H54 (cell line): Measurements from ENCODE around the gene ITFG1.
A peak's percentile ranks its signal among the peaks of the same experiment; 100 is the strongest.
"Not testable (repeated sequence)": the region's sequence is repeated elsewhere in the genome, so short reads cannot be mapped to it uniquely, and the experiment has no call there.

Experiments
- DNase-seq: peaks from one replicate; pipeline ENCODE4 v3.0.0; 2011; ENCODE audit warnings: low spot score, mixed read lengths; ENCODE audit not compliant: insufficient read length
- FAIRE-seq: peaks from 3 replicates; lab custom pipeline; 2011; peaks lifted over from hg19 to GRCh38; lab: Jason Lieb, UNC
- POLR2A ChIP-seq: IDR thresholded peaks from 2 replicates; pipeline ENCODE4 v1.6.1; 2011; ENCODE audit warnings: low read depth, mild to moderate bottlenecking, low read length

Gene ITFG1

GRCh38 chr16:47196457-47196856 lies 264.4 kb downstream of the ITFG1 start:
- TF ChIP-seq POLR2A, result no peak
- DNase-seq (no peak), FAIRE-seq (no peak)

GRCh38 chr16:47182318-47182717 lies 278.5 kb downstream of the ITFG1 start:
- FAIRE-seq (no peak), DNase-seq (no peak)
- TF ChIP-seq POLR2A, result no peak

GRCh38 chr16:47181066-47181465 lies 279.8 kb downstream of the ITFG1 start:
- DNase-seq, FAIRE-seq: not testable (repeated sequence)

GRCh38 chr16:47180073-47180472 lies 280.8 kb downstream of the ITFG1 start:
- TF ChIP-seq POLR2A, result no peak
- no peak for DNase-seq
- no peak for FAIRE-seq

GRCh38 chr16:47175152-47175551 lies 285.7 kb downstream of the ITFG1 start:
- FAIRE-seq, result no peak

GRCh38 chr16:47162670-47163420 lies 298.0 kb downstream of the ITFG1 start:
- FAIRE-seq (no peak), DNase-seq (no peak)
- no peak for TF ChIP-seq POLR2A

More at GRCh38 chr16:47175152-47175551, 285.7 kb downstream of the ITFG1 start:
- DNase-seq, result no peak
- TF ChIP-seq POLR2A, result no peak

GRCh38 chr16:47161464-47161863 lies 299.4 kb downstream of the ITFG1 start:
- DNase-seq (no peak), FAIRE-seq (no peak)
- no peak for TF ChIP-seq POLR2A

GRCh38 chr16:47160422-47160821 lies 300.4 kb downstream of the ITFG1 start:
- no peak for TF ChIP-seq POLR2A
- DNase-seq (no peak), FAIRE-seq (no peak)

- DNase-seq, result no peak
- TF ChIP-seq POLR2A, result no peak
- no peak for FAIRE-seq
Observed at GRCh38 chr16:47158992-47159391, 301.9 kb downstream of the ITFG1 start.

GRCh38 chr16:47156680-47157215 lies 304.1 kb downstream of the ITFG1 start:
- DNase-seq (no peak), FAIRE-seq (no peak)
- no peak for TF ChIP-seq POLR2A

GRCh38 chr16:47152501-47152900 lies 308.4 kb downstream of the ITFG1 start:
- FAIRE-seq, DNase-seq: not testable (repeated sequence)

- FAIRE-seq, result no peak
- TF ChIP-seq POLR2A, result no peak
- DNase-seq, result no peak
Observed at GRCh38 chr16:47150067-47150466, 310.8 kb downstream of the ITFG1 start.

- FAIRE-seq, result no peak
- no peak for DNase-seq
- TF ChIP-seq POLR2A, result no peak
Observed at GRCh38 chr16:47144559-47144877, 316.3 kb downstream of the ITFG1 start.

- peak; percentile 37; the same call in 1 of the 2 replicates for TF ChIP-seq POLR2A
- FAIRE-seq (no peak), DNase-seq (no peak)
Observed at GRCh38 chr16:47143677-47144558, 316.9 kb downstream of the ITFG1 start, which contains the start of gene NETO2. Gene NETO2, minus strand, starts transcription at chr16:47143945. Its CDS starts 333 bp downstream, at chr16:47143612.
